ENCODE measurements around the gene ALDH9A1.

The ALDH9A1 gene

DNA sequence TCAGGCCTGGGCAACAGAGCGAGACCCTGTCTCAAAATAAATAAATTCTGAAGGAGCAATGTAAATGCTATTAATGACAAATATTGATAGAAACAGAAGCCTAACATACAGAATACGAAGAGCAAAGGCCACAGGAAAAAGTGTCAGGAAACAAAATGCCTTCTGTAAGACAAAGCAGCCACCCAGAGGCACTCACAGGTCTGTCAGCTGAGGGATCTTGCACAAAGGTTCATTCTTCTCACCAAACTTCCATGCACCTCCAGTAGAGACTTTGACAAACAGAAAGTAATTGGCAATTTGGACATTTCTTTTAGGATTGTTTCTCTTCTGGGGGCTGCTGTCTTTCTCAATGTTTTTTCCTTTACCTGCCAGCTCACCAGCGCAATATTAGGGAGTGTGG, 1.2 kb upstream of the ALDH9A1 start:
- TF ChIP-seq, protein P1, sequence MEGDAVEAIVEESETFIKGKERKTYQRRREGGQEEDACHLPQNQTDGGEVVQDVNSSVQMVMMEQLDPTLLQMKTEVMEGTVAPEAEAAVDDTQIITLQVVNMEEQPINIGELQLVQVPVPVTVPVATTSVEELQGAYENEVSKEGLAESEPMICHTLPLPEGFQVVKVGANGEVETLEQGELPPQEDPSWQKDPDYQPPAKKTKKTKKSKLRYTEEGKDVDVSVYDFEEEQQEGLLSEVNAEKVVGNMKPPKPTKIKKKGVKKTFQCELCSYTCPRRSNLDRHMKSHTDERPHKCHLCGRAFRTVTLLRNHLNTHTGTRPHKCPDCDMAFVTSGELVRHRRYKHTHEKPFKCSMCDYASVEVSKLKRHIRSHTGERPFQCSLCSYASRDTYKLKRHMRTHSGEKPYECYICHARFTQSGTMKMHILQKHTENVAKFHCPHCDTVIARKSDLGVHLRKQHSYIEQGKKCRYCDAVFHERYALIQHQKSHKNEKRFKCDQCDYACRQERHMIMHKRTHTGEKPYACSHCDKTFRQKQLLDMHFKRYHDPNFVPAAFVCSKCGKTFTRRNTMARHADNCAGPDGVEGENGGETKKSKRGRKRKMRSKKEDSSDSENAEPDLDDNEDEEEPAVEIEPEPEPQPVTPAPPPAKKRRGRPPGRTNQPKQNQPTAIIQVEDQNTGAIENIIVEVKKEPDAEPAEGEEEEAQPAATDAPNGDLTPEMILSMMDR (IDR thresholded peaks at IDR 0.05), result no peak
- no peak overlapping the region for H3K27ac ChIP-seq
- no peak for DNase-seq (ENCODE audit: low spot score)
- H3K4me3 ChIP-seq, result no peak overlapping the region

DNA sequence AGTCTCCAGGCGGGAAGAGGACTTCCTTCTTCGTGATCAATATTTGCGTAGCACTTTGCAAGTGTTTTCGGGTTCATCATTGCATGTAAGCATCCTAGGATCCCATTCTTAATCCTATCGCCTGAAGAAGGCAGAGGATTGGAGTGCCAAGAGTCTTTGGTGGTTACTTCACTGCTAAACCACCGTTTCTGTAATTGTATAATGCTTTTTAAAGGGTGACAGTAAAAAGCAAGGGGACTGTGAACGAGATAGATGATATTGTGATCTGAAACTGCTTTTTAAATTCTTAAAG, 345 bp upstream of the ALDH9A1 start:
- DNase-seq (ENCODE audit: low spot score), result no peak
- H3K4me3 ChIP-seq, result peak overlapping the region; percentile 94
- H3K27ac ChIP-seq, result peak overlapping the region; percentile 89 to 98
- TF ChIP-seq, protein P1 (IDR thresholded peaks at IDR 0.05), result no peak

DNA sequence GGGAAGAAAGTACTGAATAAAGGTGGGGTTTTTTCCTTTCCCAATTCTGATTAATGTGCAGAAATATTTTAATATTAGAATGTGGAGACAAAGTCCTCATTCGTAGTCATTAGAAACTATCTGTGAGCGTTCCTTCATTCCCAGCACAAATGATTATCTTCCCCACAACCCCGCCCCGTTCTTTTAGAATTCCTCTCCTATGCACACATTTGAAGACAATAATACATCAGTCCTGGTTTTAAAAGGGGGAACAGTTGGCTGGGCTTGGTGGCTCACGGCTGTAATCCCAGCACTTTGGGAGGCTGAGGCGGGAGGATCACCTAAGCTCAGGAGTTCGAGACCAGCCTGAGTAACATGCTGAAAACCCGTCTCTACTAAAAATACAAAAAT, 876 bp downstream of the ALDH9A1 start:
- peak overlapping the region; percentile 94 for H3K4me3 ChIP-seq
- DNase-seq (ENCODE audit: low spot score), result no peak
- H3K27ac ChIP-seq, result peak overlapping the region; percentile 89 to 98
- TF ChIP-seq, protein P1 (IDR thresholded peaks at IDR 0.05), result no peak

DNA sequence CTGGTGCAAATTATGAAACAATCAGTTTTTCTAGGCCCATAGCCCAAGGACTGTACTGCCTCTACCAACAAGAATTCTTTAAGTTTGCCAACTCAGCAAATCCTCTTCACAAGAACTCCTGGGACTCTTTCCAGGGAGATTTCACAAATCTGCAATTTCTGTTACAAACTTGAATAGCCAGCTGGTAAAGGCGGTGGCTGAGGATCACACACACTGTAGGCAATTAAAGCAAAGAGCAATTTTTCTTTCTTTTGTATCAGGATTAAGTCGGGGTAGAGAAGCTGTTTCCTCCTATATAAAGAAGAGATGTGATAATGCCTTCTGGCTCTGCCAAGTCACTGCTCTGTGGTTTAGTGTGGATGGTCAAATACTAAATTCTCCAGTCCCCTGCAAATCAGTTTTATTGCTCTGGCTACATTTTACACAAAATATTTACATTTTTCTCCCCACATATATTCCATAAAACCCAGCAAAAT, 1.7 kb downstream of the ALDH9A1 start:
- Histone ChIP-seq H3K27ac (peak overlapping the region in 1 of 2 donors; percentile 36), H3K4me3 (peak overlapping the region; percentile 94)
- no peak for DNase-seq (ENCODE audit: low spot score)
- TF ChIP-seq, protein P1 (IDR thresholded peaks at IDR 0.05), result no peak

DNA sequence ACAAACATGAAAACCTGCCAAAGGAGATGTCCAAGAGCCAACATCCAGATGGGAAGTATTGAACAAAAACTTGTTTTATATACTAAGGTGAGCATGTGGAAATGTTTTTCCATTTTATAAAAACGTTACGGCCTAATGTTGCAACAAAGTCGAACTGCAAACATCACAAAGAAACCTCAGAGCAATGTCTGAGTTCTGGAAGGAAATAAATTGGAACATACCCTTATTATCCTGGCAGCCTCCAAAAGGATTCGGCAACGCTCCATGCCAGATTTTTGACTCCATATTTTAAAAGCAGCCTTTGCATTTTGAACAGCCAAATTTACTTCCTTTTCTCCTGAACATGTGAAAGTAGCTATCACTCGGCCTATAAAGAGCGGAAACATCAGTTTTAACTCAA, 3.3 kb downstream of the ALDH9A1 start:
- DNase-seq (ENCODE audit: low spot score), result no peak
- H3K4me3 ChIP-seq, result no peak overlapping the region
- no peak overlapping the region for H3K27ac ChIP-seq
- TF ChIP-seq, protein P1 (IDR thresholded peaks at IDR 0.05), result no peak

DNA sequence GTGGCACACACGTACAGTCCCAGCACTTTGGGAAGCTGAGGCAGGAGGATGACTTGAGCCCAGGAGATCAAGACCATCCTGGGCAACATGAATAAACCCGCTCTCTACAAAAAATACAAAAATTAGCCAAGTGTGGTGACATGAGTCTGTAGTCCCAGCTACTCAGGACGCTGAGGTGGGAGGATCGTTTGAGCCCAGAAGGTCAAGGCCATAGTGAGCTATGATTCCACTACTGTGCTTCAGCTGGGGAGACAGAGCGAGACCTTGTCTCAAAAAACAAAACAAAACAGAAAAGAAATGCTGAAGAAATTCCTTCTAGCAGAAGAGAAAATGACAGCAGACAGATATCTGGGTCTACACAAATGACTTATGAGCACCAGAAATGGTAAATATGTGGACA, 10.3 kb downstream of the ALDH9A1 start:
- TF ChIP-seq, protein P1 (IDR thresholded peaks at IDR 0.05), result no peak
- H3K27ac ChIP-seq, result no peak overlapping the region
- H3K4me3 ChIP-seq, result no peak overlapping the region
- DNase-seq (ENCODE audit: low spot score), result no peak

DNA sequence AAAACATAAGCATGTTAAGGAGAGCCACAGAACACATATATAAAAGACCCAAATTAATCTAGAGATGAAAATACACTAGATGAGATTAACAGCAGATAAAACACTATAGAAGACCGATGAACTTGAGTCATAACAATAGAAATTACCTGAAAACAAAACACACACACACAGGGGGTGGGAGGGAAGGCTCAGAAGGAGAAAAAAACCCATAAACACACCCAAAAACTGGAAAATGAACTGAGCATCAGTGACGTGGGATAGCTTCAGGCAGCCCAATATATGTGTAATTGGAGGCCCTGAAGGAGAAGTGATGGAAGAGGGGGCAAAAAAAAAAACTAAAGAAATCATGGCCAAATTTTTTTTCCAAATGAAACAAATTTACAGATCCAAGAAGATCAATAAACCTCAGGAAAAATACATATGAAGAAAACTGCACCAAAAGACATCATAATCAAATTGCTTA, 11.4 kb downstream of the ALDH9A1 start:
- no peak overlapping the region for H3K4me3 ChIP-seq
- H3K27ac ChIP-seq, result no peak overlapping the region
- no peak for DNase-seq (ENCODE audit: low spot score)
- TF ChIP-seq, protein P1 (IDR thresholded peaks at IDR 0.05), result no peak

Data from coronary artery (tissue), 2 donors.